HL-60 (cell line): ENCODE measurements around the gene ASXL1.
A peak's percentile ranks its signal among the peaks of the same experiment; 100 is the strongest.

Source experiments
- DNase-seq, 2 experiments: peaks; one replicate each; pipeline ENCODE4 v3.0.0-alpha.2; 2010 to 2020; ENCODE audit warnings: low read depth in 1 of 2, low spot score in 1 of 2
- H3K27ac ChIP-seq: fragments of 250-450 bp; sonication (Bioruptor Pico); replicated peaks from 2 replicates; pipeline ENCODE4 v1.5.1; 2020; ENCODE audit warnings: mild to moderate bottlenecking, moderate library complexity
- H3K27me3 ChIP-seq: fragments of 250-450 bp; sonication (Bioruptor Pico); 2 replicates; pipeline ENCODE4 v1.5.1; 2021; ENCODE audit warnings: mild to moderate bottlenecking, moderate library complexity; ENCODE audit not compliant: insufficient read depth, poor library complexity, severe bottlenecking
- H3K4me3 ChIP-seq: replicated peaks from 2 replicates; pipeline ENCODE4 v1.5.1; 2011; ENCODE audit warnings: mild to moderate bottlenecking, control low read depth, low read length; ENCODE audit not compliant: insufficient read depth
- GABPA ChIP-seq: IDR thresholded peaks from 2 replicates; pipeline ENCODE4 v1.6.1; 2012; ENCODE audit warnings: low read depth
- POLR2AphosphoS5 ChIP-seq: IDR thresholded peaks from 2 replicates; pipeline ENCODE4 v1.6.1; 2012; ENCODE audit warnings: low read depth
- SPI1 ChIP-seq: IDR thresholded peaks from 2 replicates; pipeline ENCODE4 v1.6.1; 2012; ENCODE audit warnings: low read depth, mild to moderate bottlenecking, borderline replicate concordance
- TF ChIP-seq, protein P1 (sequence below): IDR thresholded peaks from one replicate; pipeline ENCODE4 v1.5.1; 2011; ENCODE audit warnings: low read length, control low read depth, inconsistent platforms; ENCODE audit not compliant: insufficient read depth
- TF ChIP-seq, protein P2 (sequence below): IDR thresholded peaks from 2 replicates; pipeline ENCODE4 v1.6.1; 2012; ENCODE audit warnings: low read depth; ENCODE audit not compliant: insufficient replicate concordance

Gene ASXL1

GRCh38 chr20:32357375-32357868 is 709 bp upstream of the ASXL1 start:
- H3K27ac ChIP-seq = peak overlapping the region; percentile 98
- TF ChIP-seq GABPA (no peak), POLR2AphosphoS5 (no peak), SPI1 (no peak)
- TF ChIP-seq, protein P1, sequence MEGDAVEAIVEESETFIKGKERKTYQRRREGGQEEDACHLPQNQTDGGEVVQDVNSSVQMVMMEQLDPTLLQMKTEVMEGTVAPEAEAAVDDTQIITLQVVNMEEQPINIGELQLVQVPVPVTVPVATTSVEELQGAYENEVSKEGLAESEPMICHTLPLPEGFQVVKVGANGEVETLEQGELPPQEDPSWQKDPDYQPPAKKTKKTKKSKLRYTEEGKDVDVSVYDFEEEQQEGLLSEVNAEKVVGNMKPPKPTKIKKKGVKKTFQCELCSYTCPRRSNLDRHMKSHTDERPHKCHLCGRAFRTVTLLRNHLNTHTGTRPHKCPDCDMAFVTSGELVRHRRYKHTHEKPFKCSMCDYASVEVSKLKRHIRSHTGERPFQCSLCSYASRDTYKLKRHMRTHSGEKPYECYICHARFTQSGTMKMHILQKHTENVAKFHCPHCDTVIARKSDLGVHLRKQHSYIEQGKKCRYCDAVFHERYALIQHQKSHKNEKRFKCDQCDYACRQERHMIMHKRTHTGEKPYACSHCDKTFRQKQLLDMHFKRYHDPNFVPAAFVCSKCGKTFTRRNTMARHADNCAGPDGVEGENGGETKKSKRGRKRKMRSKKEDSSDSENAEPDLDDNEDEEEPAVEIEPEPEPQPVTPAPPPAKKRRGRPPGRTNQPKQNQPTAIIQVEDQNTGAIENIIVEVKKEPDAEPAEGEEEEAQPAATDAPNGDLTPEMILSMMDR = no peak
- TF ChIP-seq, protein P2, sequence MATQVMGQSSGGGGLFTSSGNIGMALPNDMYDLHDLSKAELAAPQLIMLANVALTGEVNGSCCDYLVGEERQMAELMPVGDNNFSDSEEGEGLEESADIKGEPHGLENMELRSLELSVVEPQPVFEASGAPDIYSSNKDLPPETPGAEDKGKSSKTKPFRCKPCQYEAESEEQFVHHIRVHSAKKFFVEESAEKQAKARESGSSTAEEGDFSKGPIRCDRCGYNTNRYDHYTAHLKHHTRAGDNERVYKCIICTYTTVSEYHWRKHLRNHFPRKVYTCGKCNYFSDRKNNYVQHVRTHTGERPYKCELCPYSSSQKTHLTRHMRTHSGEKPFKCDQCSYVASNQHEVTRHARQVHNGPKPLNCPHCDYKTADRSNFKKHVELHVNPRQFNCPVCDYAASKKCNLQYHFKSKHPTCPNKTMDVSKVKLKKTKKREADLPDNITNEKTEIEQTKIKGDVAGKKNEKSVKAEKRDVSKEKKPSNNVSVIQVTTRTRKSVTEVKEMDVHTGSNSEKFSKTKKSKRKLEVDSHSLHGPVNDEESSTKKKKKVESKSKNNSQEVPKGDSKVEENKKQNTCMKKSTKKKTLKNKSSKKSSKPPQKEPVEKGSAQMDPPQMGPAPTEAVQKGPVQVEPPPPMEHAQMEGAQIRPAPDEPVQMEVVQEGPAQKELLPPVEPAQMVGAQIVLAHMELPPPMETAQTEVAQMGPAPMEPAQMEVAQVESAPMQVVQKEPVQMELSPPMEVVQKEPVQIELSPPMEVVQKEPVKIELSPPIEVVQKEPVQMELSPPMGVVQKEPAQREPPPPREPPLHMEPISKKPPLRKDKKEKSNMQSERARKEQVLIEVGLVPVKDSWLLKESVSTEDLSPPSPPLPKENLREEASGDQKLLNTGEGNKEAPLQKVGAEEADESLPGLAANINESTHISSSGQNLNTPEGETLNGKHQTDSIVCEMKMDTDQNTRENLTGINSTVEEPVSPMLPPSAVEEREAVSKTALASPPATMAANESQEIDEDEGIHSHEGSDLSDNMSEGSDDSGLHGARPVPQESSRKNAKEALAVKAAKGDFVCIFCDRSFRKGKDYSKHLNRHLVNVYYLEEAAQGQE = no peak

DNA sequence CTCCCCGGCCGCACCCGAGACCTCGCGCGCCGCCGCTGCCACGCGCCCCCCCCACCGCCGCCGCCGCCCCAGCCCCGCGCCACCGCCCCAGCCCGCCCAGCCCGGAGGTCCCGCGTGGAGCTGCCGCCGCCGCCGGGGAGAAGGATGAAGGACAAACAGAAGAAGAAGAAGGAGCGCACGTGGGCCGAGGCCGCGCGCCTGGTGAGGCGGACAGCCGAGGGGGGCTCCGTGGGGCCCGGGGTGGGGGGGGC is 426 bp downstream of the ASXL1 start:
- Histone ChIP-seq H3K27ac (peak overlapping the region; percentile 83), H3K27me3 (no peaks in the 10 kb centered on the region), H3K4me3 (peak overlapping the region; percentile 97)
- TF ChIP-seq, protein P1 = no peak
- TF ChIP-seq POLR2AphosphoS5 = no peak
- TF ChIP-seq, protein P2 = no peak
- no peak for DNase-seq

More at GRCh38 chr20:32357375-32357868, 709 bp upstream of the ASXL1 start:
- Histone ChIP-seq H3K27me3 (no peaks in the 10 kb centered on the region), H3K4me3 (peak overlapping the region; percentile 66)
- peak in 1 of 2 experiments; percentile 21 for DNase-seq

DNA sequence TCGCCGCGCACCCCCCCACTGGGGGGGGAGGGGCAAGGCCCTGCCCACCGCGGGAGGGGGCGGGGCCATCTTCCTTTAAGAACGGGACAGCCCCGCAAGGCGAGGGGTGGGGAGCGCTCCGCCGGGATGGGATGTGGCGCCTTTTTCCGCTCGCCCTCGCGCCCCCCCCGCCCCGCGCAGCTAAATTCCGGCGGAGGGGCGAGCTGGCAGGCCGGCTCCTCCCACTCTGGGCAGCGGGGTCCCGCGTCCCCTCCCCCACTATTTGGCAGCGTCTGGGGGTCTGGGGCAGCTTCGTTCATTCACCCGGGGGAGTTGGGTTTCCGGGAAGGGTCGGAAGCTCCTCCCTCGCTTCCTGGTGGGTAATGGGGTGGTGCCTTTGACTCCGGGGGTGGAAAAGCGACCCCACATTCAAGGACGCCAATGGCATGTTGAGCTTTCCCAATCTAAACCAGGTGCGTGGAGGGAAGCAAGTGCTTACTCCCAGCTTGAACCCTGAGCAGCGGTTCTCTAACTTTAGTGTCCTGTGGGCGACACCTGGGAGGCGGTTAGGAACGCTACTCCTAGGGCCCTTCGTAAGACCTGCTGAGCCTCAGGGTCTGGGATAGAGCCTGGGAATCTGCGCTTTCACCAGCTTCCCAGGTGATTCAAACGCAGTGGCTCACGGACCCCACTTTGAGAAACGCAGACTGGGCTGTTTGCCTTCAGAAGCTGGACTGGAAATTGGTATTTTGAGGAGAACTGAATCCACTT is 927 bp downstream of the ASXL1 start:
- TF ChIP-seq SPI1 = no peak
- no peak for TF ChIP-seq POLR2AphosphoS5
- TF ChIP-seq, protein P1 = no peak
- Histone ChIP-seq H3K27ac (peak overlapping the region; percentile 83), H3K27me3 (no peaks in the 10 kb centered on the region), H3K4me3 (peak overlapping the region; percentile 97)
- peak; percentile 50 to 54 for DNase-seq
